Effector CD8-positive, alpha-beta T cell (primary cell): ENCODE results near the gene GOLGA8S.
"Not testable (repeated sequence)": the region's sequence is repeated elsewhere in the genome, so short reads cannot be mapped to it uniquely, and the experiment has no call there.

Source experiments
- DNase-seq: peaks from one replicate; lab custom pipeline; 2025; lab: John Stamatoyannopoulos, UW
- total RNA-seq, 4 experiments: gene quantifications; one replicate each; lab custom pipeline; 2026; lab: John Stamatoyannopoulos, UW

Gene GOLGA8S
- 0 to 2.5 (median 0.04) reads per million in 4 experiments for total RNA-seq

- not testable (repeated sequence) for DNase-seq
These were observed at the start of gene GOLGA8S for GRCh38 chr15:23354448-23354847. Gene GOLGA8S, plus strand, starts transcription at chr15:23354748. Its CDS starts 62 bp downstream, at chr15:23354810.

- not testable (repeated sequence) for DNase-seq
These were observed 49.7 kb upstream of the GOLGA8S start for GRCh38 chr15:23304805-23305204.

- not testable (repeated sequence) for DNase-seq
These were observed 48.6 kb upstream of the GOLGA8S start for GRCh38 chr15:23305921-23306320.

- not testable (repeated sequence) for DNase-seq
These were observed 43.3 kb upstream of the GOLGA8S start for GRCh38 chr15:23311233-23311632.

- DNase-seq = not testable (repeated sequence)
These were observed 20.5 kb upstream of the GOLGA8S start, which contains the start of gene GOLGA6L26 for GRCh38 chr15:23334096-23334495. Gene GOLGA6L26, minus strand, starts transcription at chr15:23334196. Its CDS starts 61 bp downstream, at chr15:23334135.

- DNase-seq = not testable (repeated sequence)
These were observed 8.1 kb downstream of the GOLGA8S start for GRCh38 chr15:23362622-23363021.

GRCh38 chr15:23364261-23364660 is 9.7 kb downstream of the GOLGA8S start:
- DNase-seq = not testable (repeated sequence)

GRCh38 chr15:23370578-23370977 is 16.0 kb downstream of the GOLGA8S start:
- no peak for DNase-seq

GRCh38 chr15:23371134-23371533 is 16.6 kb downstream of the GOLGA8S start:
- not testable (repeated sequence) for DNase-seq

GRCh38 chr15:23371868-23372267 is 17.3 kb downstream of the GOLGA8S start:
- DNase-seq = not testable (repeated sequence)

GRCh38 chr15:23372284-23372683 is 17.7 kb downstream of the GOLGA8S start:
- DNase-seq = no peak

- DNase-seq = not testable (repeated sequence)
These were observed 18.5 kb downstream of the GOLGA8S start for GRCh38 chr15:23372891-23373600.

GRCh38 chr15:23374226-23374625 is 19.7 kb downstream of the GOLGA8S start:
- not testable (repeated sequence) for DNase-seq

GRCh38 chr15:23378946-23379345 is 24.4 kb downstream of the GOLGA8S start:
- not testable (repeated sequence) for DNase-seq

GRCh38 chr15:23380700-23381099 is 26.2 kb downstream of the GOLGA8S start:
- not testable (repeated sequence) for DNase-seq

- DNase-seq = not testable (repeated sequence)
These were observed 26.6 kb downstream of the GOLGA8S start for GRCh38 chr15:23381192-23381591.

- DNase-seq = no peak
These were observed 29.8 kb downstream of the GOLGA8S start for GRCh38 chr15:23384371-23384770.

- DNase-seq = no peak
These were observed 31.4 kb downstream of the GOLGA8S start for GRCh38 chr15:23385886-23386430.

- DNase-seq = no peak
These were observed 33.2 kb downstream of the GOLGA8S start for GRCh38 chr15:23387621-23388190.

- DNase-seq = no peak
These were observed 40.6 kb downstream of the GOLGA8S start for GRCh38 chr15:23395030-23395692.

GRCh38 chr15:23395832-23396231 is 41.3 kb downstream of the GOLGA8S start:
- no peak for DNase-seq

- no peak for DNase-seq
These were observed 43.2 kb downstream of the GOLGA8S start for GRCh38 chr15:23397779-23398178.
